NCI-H1417 (cell line): Measurements from ENCODE around the gene MICB.
A peak's percentile ranks its signal among the peaks of the same experiment; 100 is the strongest.
"Not testable (repeated sequence)": the region's sequence is repeated elsewhere in the genome, so short reads cannot be mapped to it uniquely, and the experiment has no call there.

Source experiments
- DNase-seq, 3 experiments: peaks; one replicate each; lab custom pipeline; 2025; lab: John Stamatoyannopoulos, UW

The MICB gene

GRCh38 chr6:31541059-31541657 lies 43.2 kb downstream of the MICB start:
- DNase-seq, result peak; percentile 49 to 83 (median 67)

GRCh38 chr6:31541658-31542521 lies 43.9 kb downstream of the MICB start, which contains the start of gene DDX39B:
Gene DDX39B (minus strand): TSS chr6:31542003. CDS start chr6:31540532, 1,471 bp downstream.
- DNase-seq, result peak; percentile 96 to 99 (median 97)

GRCh38 chr6:31543639-31544038 lies 45.7 kb downstream of the MICB start:
- DNase-seq, result no peak

GRCh38 chr6:31544676-31545075 lies 46.7 kb downstream of the MICB start:
- DNase-seq, result no peak

- no peak for DNase-seq
These were observed 47.3 kb downstream of the MICB start for GRCh38 chr6:31545291-31545690.

- DNase-seq, result peak; percentile 87 to 95 (median 89)
These were observed 48.5 kb downstream of the MICB start, which contains the start of gene ATP6V1G2 for GRCh38 chr6:31546339-31546957. Gene ATP6V1G2 (minus strand): TSS chr6:31546608. CDS start chr6:31546559, 49 bp downstream.

GRCh38 chr6:31546958-31547726 lies 49.2 kb downstream of the MICB start, which contains the start of gene NFKBIL1:
Gene NFKBIL1 (plus strand): TSS chr6:31547608. CDS start chr6:31547695, 87 bp downstream.
- peak; percentile 89 to 97 (median 96) for DNase-seq

GRCh38 chr6:31547727-31548543 lies 50.0 kb downstream of the MICB start:
- no peak for DNase-seq

- no peak for DNase-seq
These were observed 50.6 kb downstream of the MICB start for GRCh38 chr6:31548544-31548873.

- DNase-seq, result not testable (repeated sequence)
These were observed 53.4 kb downstream of the MICB start for GRCh38 chr6:31551371-31551770.

GRCh38 chr6:31556307-31556706 lies 58.4 kb downstream of the MICB start:
- DNase-seq, result no peak

GRCh38 chr6:31557443-31558317 lies 59.7 kb downstream of the MICB start:
- DNase-seq, result no peak

GRCh38 chr6:31558318-31558625 lies 60.3 kb downstream of the MICB start:
- no peak for DNase-seq

- no peak for DNase-seq
These were observed 60.9 kb downstream of the MICB start for GRCh38 chr6:31558631-31559500.

GRCh38 chr6:31559606-31559957 lies 61.6 kb downstream of the MICB start:
- no peak for DNase-seq

- no peak for DNase-seq
These were observed 62.2 kb downstream of the MICB start for GRCh38 chr6:31559958-31560696.

- no peak for DNase-seq
These were observed 62.7 kb downstream of the MICB start for GRCh38 chr6:31560697-31561058.
